ENCODE results near the gene SLC12A1.

SLC12A1 gene

GRCh38 chr15:48330855-48331795 is 125.0 kb downstream of the SLC12A1 start, which contains the start of gene DUT:
Gene DUT, plus strand, starts transcription at chr15:48331429. Its CDS starts 87 bp downstream, at chr15:48331516.
- POLR2A ChIA-PET (ENCODE audit: low non-redundant PET): interaction anchor here (0.6 kb wide), 2 partner anchors 13 to 441 kb away, joined by 3 to 7 read pairs; no protein-coding TSS in a partner anchor
- CTCF ChIA-PET: interaction anchor here (0.6 to 0.8 kb wide), 3 partner anchors 11 to 336 kb away, joined by 3 to 4 read pairs (median 4); no protein-coding TSS in a partner anchor
- TF ChIP-seq CTCF (conservative IDR thresholded peaks at IDR 0.05; ENCODE audit: low read depth): no peak

GRCh38 chr15:48331796-48332641 is 125.9 kb downstream of the SLC12A1 start:
- DNase-seq (ENCODE audit: low spot score): peak; percentile 84
- ChIA-PET CTCF (interaction anchor here (0.6 to 0.8 kb wide), 3 partner anchors 12 to 121 kb away, joined by 3 to 5 read pairs (median 4); no protein-coding TSS in a partner anchor), POLR2A (ENCODE audit: low non-redundant PET) (interaction anchor here (0.6 kb wide), 2 partner anchors 14 to 440 kb away, joined by 3 to 7 read pairs; no protein-coding TSS in a partner anchor)
- no peak for TF ChIP-seq CTCF (conservative IDR thresholded peaks at IDR 0.05; ENCODE audit: low read depth)
- peak overlapping the region; percentile 97 for H3K27ac ChIP-seq

More at GRCh38 chr15:48330855-48331795, 125.0 kb downstream of the SLC12A1 start, which contains the start of gene DUT:
- peak within 1 kb of the TSS; percentile 97 for H3K27ac ChIP-seq
- peak; percentile 70 for DNase-seq (ENCODE audit: low spot score)

- CTCF ChIA-PET: interaction anchor here (0.7 kb wide), 1 partner anchor 121 kb away, joined by 5 read pairs; no protein-coding TSS in a partner anchor
- H3K27ac ChIP-seq: peak overlapping the region; percentile 97
- POLR2A ChIA-PET (ENCODE audit: low non-redundant PET): interaction anchor here (0.5 kb wide), 1 partner anchor 337 kb away, joined by 5 read pairs; no protein-coding TSS in a partner anchor
- no peak for DNase-seq (ENCODE audit: low spot score)
- TF ChIP-seq CTCF (conservative IDR thresholded peaks at IDR 0.05; ENCODE audit: low read depth): no peak
These were observed 126.5 kb downstream of the SLC12A1 start for GRCh38 chr15:48332642-48333034.

GRCh38 chr15:48333540-48333939 is 127.4 kb downstream of the SLC12A1 start:
- no peak for DNase-seq (ENCODE audit: low spot score)
- no peak overlapping the region for H3K27ac ChIP-seq
- POLR2A ChIA-PET (ENCODE audit: low non-redundant PET): no interaction called here
- CTCF ChIA-PET: no interaction called here
- no peak for TF ChIP-seq CTCF (conservative IDR thresholded peaks at IDR 0.05; ENCODE audit: low read depth)

GRCh38 chr15:48334260-48334659 is 128.2 kb downstream of the SLC12A1 start:
- no peak overlapping the region for H3K27ac ChIP-seq
- CTCF ChIA-PET: no interaction called here
- POLR2A ChIA-PET (ENCODE audit: low non-redundant PET): no interaction called here
- no peak for TF ChIP-seq CTCF (conservative IDR thresholded peaks at IDR 0.05; ENCODE audit: low read depth)
- no peak for DNase-seq (ENCODE audit: low spot score)

GRCh38 chr15:48336940-48337339 is 130.8 kb downstream of the SLC12A1 start:
- ChIA-PET CTCF (no interaction called here), POLR2A (ENCODE audit: low non-redundant PET) (no interaction called here)
- DNase-seq (ENCODE audit: low spot score): peak; percentile 11
- H3K27ac ChIP-seq: no peak overlapping the region
- peak; percentile 29 for TF ChIP-seq CTCF (conservative IDR thresholded peaks at IDR 0.05; ENCODE audit: low read depth)
